ENCODE results near the gene SLC24A3. TPM values are rescaled to one million over a fixed set of nuclear protein-coding genes. Genes with fewer than 3 reads are reported as not detected.

The SLC24A3 gene
- total RNA-seq, 1 donor from 2014 or later = 0.51 TPM

DNA sequence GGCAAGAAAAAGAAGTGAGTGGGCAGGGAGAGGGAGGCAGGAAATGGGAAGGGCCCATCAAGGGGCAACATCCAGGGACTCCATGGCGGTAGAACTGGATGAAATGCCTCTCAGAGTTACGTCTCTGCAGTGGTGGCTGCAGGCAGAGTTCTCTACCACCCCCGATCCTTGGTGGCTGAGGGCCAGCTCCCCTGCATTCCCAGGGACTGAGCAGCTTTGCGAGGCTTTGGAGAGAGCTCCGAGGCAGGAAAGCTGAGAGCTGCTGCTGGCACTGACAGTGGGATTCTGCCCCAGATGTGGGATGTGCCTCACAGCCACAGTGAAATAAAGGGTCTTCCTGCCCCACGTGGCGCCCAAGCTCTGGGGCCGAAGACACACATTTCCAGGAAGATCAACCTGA lies 236.6 kb downstream of the SLC24A3 start:
- Mint-ChIP-seq H3K27ac (ENCODE audit: unreplicated experiment) (no peak overlapping the region), H3K9me3 (peaks cover 4% of the 10 kb centered on the region), H3K4me3 (no peak overlapping the region), H3K4me1 (no peaks in the 10 kb centered on the region), H3K27me3 (ENCODE audit: low read depth) (peaks cover 10% of the 10 kb centered on the region), H3K36me3 (ENCODE audit: low read depth) (no peaks in the 10 kb centered on the region)
- no peak for DNase-seq (ENCODE audit: low read depth, low spot score)
- TF ChIP-seq, protein P1, sequence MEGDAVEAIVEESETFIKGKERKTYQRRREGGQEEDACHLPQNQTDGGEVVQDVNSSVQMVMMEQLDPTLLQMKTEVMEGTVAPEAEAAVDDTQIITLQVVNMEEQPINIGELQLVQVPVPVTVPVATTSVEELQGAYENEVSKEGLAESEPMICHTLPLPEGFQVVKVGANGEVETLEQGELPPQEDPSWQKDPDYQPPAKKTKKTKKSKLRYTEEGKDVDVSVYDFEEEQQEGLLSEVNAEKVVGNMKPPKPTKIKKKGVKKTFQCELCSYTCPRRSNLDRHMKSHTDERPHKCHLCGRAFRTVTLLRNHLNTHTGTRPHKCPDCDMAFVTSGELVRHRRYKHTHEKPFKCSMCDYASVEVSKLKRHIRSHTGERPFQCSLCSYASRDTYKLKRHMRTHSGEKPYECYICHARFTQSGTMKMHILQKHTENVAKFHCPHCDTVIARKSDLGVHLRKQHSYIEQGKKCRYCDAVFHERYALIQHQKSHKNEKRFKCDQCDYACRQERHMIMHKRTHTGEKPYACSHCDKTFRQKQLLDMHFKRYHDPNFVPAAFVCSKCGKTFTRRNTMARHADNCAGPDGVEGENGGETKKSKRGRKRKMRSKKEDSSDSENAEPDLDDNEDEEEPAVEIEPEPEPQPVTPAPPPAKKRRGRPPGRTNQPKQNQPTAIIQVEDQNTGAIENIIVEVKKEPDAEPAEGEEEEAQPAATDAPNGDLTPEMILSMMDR (conservative IDR thresholded peaks at IDR 0.05) = no peak

DNA sequence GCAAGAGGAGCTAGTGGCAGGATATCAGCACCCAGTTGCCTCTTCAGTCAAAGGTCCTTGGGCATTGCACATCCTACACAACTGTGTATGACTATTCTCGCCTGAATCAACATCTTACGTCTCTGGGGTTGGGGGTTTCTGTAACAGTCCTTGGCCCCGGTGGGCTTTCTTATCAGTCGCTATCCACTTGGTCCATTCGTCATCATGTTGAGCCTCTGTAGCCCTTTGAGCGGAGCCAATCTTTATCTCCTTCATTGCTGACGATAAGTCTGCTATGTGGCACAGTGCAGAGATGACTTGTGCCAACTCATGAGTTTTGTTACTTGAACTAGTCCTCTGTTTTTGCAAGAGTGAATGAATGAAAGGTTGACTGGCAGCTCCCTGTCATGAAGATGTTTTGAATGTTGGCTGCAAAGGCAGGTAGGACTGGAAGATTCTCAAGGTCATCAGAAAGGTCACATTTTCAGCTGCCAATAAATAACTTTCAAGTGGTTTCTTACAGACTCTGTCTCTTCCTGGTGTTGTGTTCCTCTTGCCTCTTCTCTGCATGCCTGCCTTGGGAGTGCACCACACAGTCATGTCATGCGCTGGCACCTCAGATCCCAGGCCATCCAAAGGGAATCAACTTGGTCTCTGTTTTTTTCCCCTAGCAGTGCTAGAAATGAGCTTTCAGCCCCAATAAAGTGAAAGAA lies 238.9 kb downstream of the SLC24A3 start:
- TF ChIP-seq, protein P1 (conservative IDR thresholded peaks at IDR 0.05) = no peak
- Mint-ChIP-seq H3K27me3 (ENCODE audit: low read depth) (peaks cover 5% of the 10 kb centered on the region), H3K36me3 (ENCODE audit: low read depth) (no peaks in the 10 kb centered on the region), H3K27ac (ENCODE audit: unreplicated experiment) (no peak overlapping the region), H3K4me1 (no peaks in the 10 kb centered on the region), H3K9me3 (no peaks in the 10 kb centered on the region), H3K4me3 (no peak overlapping the region)
- DNase-seq (ENCODE audit: low read depth, low spot score) = no peak

DNA sequence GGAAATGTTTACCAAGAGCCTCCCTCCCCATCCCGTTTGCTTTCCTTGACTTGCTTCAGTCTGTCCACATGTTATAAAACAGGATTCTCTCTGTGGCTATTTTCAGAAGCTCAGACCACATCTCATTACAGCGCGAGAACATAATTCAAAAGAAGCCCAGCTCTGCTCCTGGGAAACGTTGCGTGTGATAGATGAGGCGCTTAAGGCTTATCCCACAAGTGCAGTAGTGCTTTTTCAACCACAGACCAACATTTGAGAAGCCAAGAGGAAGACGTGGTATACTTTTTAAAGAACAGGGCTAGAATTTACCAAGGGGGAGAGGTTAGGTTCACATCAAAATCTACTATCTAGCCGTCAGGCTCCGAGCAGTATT lies 239.5 kb downstream of the SLC24A3 start:
- Mint-ChIP-seq H3K4me1 (no peaks in the 10 kb centered on the region), H3K4me3 (no peak overlapping the region), H3K27me3 (ENCODE audit: low read depth) (peaks cover 7% of the 10 kb centered on the region), H3K9me3 (no peaks in the 10 kb centered on the region), H3K36me3 (ENCODE audit: low read depth) (no peaks in the 10 kb centered on the region), H3K27ac (ENCODE audit: unreplicated experiment) (no peak overlapping the region)
- TF ChIP-seq, protein P1 (conservative IDR thresholded peaks at IDR 0.05) = no peak
- DNase-seq (ENCODE audit: low read depth, low spot score) = no peak

DNA sequence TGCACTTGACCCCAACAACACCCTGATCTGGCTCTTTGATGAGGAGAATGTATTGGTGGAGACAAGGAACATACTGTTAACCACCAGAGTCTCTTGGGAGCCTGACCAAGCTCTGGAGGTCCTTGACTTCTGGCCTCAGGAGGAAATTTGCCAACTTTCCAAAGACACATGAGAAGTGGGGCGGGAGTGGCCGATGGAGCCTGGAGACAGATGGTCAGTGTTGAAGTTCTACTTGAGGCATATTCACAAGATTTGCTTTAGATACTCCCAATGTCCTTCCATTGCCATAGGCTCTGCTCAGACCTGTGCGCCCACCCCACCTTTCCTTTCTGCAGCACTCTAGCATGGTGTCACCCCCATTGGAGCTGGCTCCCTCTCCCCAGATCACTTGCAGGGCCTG lies 241.0 kb downstream of the SLC24A3 start:
- no peak for DNase-seq (ENCODE audit: low read depth, low spot score)
- no peaks in the 10 kb centered on the region for H3K36me3 Mint-ChIP-seq (ENCODE audit: low read depth)
- H3K4me1 Mint-ChIP-seq = no peaks in the 10 kb centered on the region
- H3K9me3 Mint-ChIP-seq = no peaks in the 10 kb centered on the region
- H3K27me3 Mint-ChIP-seq (ENCODE audit: low read depth) = peaks cover 9% of the 10 kb centered on the region
- no peak overlapping the region for H3K27ac Mint-ChIP-seq (ENCODE audit: unreplicated experiment)
- no peak overlapping the region for H3K4me3 Mint-ChIP-seq
- TF ChIP-seq, protein P1 (conservative IDR thresholded peaks at IDR 0.05) = no peak

DNA sequence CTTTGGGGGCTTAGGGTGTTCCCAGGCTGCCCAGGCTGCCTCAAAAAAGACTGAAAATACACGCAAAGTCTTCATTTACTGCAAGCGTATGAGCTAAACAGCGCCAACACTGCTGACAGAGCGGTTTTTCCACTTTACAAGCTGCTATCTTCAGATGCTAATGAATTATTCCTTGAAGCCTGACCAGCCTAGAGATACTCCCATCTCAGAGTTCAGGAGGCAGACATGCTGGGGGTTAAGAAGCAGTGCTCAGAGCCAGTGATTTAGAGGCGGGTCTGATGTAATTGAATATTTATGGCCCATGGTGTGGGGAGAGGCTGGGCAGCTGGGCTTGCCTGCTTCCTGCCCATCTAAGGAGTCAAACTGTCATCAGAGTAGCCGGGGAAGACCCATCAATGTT lies 241.4 kb downstream of the SLC24A3 start:
- Mint-ChIP-seq H3K27me3 (ENCODE audit: low read depth) (peaks cover 10% of the 10 kb centered on the region), H3K27ac (ENCODE audit: unreplicated experiment) (no peak overlapping the region), H3K4me3 (no peak overlapping the region), H3K9me3 (no peaks in the 10 kb centered on the region), H3K4me1 (no peaks in the 10 kb centered on the region), H3K36me3 (ENCODE audit: low read depth) (no peaks in the 10 kb centered on the region)
- DNase-seq (ENCODE audit: low read depth, low spot score) = no peak
- TF ChIP-seq, protein P1 (conservative IDR thresholded peaks at IDR 0.05) = no peak
